HG02588 (cell line): ENCODE measurements around the gene ITGA5.

ENCODE experiments used
- ATAC-seq: cut with Tn5 transposase; IDR thresholded peaks from one replicate; pipeline ENCODE4 v1.9.1; 2021; ENCODE audit warnings: mild to moderate bottlenecking, moderate library complexity; ENCODE audit not compliant: unreplicated experiment

Gene ITGA5

GRCh38 chr12:54390176-54390667 is 28.8 kb downstream of the ITGA5 start:
- ATAC-seq, result no peak

- no peak for ATAC-seq
Measured at GRCh38 chr12:54389607-54390175, 29.4 kb downstream of the ITGA5 start.

GRCh38 chr12:54389134-54389508 is 29.9 kb downstream of the ITGA5 start:
- no peak for ATAC-seq

- ATAC-seq, result no peak
Measured at GRCh38 chr12:54388237-54389133, 30.6 kb downstream of the ITGA5 start.

- no peak for ATAC-seq
Measured at GRCh38 chr12:54387114-54387467, 32.0 kb downstream of the ITGA5 start.

GRCh38 chr12:54386403-54387113 is 32.5 kb downstream of the ITGA5 start:
- no peak for ATAC-seq

- ATAC-seq, result peak; percentile 77
Measured at GRCh38 chr12:54385251-54385914, 33.7 kb downstream of the ITGA5 start.

GRCh38 chr12:54384591-54385041 is 34.5 kb downstream of the ITGA5 start, which contains the start of gene ZNF385A:
ZNF385A (minus strand) TSS chr12:54384733; CDS start chr12:54384514, 219 bp downstream.
- ATAC-seq, result peak; percentile 30

- no peak for ATAC-seq
Measured at GRCh38 chr12:54383041-54383609, 35.9 kb downstream of the ITGA5 start.

- no peak for ATAC-seq
Measured at GRCh38 chr12:54381136-54381535, 37.9 kb downstream of the ITGA5 start.

- ATAC-seq, result peak; percentile 88
Measured at GRCh38 chr12:54379398-54380201, 39.5 kb downstream of the ITGA5 start.

- ATAC-seq, result no peak
Measured at GRCh38 chr12:54378796-54379397, 40.2 kb downstream of the ITGA5 start.

- no peak for ATAC-seq
Measured at GRCh38 chr12:54377797-54378515, 41.1 kb downstream of the ITGA5 start.

GRCh38 chr12:54377007-54377406 is 42.1 kb downstream of the ITGA5 start:
- ATAC-seq, result no peak

- ATAC-seq, result no peak
Measured at GRCh38 chr12:54376596-54376995, 42.5 kb downstream of the ITGA5 start.

- no peak for ATAC-seq
Measured at GRCh38 chr12:54375259-54375579, 43.8 kb downstream of the ITGA5 start.

GRCh38 chr12:54374562-54375258 is 44.4 kb downstream of the ITGA5 start:
- no peak for ATAC-seq
